Measurements from ENCODE around the gene GOLGA6A.
"Not testable (repeated sequence)": the region's sequence is repeated elsewhere in the genome, so short reads cannot be mapped to it uniquely, and the experiment has no call there.

Gene GOLGA6A

DNA sequence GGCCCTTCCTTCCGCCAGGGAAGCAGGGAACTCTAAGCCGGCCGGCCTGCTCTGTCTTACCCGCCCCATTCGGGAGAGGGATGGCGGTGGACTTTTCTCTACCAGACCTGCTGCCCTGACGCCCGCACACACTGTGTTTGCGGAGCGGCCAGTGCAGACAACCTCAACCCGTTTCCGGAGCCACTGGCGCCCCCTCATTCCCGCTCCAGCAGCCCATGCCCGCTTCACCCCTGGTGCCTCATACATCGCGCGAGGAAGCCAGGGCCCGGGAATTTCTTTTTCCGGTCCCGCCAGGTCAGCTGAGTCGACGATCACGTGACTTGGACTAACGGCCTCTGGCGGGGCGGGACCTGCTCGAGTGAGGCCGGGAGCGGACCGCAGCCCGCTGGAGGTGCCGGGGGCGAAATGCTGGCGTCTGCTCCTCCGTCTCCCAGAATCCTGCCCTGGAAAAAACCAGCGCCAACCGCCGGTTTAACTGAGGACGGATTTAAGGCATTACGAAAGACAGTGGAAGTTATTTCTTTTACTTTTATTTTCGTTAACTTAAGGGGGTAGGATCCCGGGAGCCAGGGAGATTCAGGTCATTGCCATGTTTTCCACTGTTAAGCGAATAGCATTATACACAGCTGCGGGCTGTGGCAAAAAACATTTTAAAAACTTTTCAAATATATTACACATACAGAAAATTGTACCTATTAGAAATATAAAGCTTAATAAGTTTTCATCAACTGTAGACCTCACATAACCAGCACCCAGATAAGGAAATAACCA, 17.8 kb upstream of the GOLGA6A start:
- not testable (repeated sequence) for DNase-seq

DNA sequence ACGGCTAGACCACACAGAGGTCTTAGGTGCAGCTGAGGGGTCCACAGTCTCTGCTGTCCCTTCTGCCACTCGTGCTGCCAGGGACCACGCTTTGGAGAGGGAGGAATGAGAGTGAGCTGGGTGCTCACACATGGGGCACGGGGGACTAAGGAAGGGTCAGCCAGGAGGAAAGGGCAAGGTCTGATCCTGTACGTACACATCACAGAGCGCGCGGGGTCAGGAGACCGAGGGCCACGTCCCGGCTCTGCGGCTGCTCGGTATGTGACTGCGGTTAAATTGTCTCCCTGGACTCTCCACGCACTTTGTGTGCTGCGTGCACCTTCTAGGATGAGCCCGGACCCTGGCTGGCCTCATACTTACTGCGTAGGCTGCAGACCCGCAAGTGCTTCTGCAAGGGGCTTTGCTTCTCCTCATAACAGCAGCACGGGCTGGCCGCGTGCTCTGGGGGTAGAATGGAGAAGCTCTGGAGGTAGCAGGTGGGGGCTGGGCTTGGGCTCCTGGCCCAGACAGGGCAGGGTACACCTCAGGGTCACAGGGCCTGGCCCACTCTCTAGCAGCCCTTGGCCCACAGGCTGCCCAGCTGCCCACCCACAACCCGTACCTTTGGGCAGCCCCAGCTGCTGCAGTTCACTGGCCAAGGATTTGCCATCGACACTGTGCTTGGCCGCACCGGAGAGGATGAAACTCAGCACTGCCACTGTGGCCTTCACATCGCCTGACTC, 14.6 kb upstream of the GOLGA6A start:
- DNase-seq: not testable (repeated sequence)

DNA sequence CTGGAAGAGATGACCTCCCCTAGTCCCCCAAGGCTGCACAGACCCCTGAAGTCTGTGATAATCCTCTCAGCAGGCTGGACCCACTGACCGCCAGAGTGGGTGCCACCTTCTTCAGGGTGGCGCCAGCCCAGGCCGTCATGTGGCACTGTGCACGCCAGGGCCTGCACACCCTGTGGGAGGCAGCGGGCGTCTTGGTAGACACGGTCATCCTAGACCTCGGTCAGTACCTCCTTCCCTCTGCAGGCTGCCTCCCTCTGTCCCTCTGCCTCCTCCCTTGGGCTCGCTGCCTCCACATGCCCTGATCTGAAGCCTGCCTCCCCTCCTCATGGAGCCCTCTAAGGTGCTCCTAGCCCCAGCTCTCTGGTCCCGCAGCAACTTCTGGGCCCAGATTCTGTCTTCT, 13.3 kb upstream of the GOLGA6A start:
- DNase-seq: not testable (repeated sequence)

DNA sequence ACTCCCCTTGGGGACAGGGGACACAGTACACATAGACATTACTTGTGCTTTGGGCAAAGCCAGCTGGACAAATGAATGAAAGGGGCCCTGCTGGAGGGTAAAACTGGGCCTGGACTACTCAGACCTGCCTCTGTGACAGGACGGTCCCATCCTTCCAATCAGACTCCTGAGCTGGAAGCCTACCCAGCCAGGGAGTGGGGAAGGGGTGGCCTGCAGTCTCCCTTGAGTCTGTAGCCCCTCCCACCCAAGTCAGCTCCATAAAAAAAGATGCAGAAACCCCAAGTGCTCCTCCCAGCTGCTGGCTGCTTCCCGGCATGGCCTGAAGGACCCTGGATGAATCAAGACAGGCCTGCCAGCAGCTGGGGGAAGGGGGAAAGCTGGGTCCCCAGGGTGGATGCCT, 12.2 kb upstream of the GOLGA6A start:
- not testable (repeated sequence) for DNase-seq

DNA sequence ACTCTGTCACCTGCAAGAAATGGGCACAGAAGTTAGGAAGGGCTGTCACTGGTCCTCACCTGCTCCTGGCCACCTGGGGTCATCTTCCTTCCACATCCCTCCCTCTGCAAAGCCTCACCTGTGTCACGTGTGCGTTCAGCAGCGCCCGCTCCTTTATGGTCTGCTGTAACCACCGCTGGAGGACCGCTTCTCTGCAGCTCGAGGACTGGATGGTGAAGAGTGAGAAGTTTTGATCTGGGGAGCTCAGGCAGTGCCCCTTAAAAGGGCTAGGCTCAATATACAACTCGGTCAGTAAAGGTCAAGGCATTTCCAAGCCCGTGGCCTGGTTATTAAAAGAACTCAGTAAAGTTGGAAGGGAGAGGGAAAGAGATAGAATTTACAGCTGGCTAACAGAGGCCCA, 6.6 kb downstream of the GOLGA6A start:
- DNase-seq: not testable (repeated sequence)

DNA sequence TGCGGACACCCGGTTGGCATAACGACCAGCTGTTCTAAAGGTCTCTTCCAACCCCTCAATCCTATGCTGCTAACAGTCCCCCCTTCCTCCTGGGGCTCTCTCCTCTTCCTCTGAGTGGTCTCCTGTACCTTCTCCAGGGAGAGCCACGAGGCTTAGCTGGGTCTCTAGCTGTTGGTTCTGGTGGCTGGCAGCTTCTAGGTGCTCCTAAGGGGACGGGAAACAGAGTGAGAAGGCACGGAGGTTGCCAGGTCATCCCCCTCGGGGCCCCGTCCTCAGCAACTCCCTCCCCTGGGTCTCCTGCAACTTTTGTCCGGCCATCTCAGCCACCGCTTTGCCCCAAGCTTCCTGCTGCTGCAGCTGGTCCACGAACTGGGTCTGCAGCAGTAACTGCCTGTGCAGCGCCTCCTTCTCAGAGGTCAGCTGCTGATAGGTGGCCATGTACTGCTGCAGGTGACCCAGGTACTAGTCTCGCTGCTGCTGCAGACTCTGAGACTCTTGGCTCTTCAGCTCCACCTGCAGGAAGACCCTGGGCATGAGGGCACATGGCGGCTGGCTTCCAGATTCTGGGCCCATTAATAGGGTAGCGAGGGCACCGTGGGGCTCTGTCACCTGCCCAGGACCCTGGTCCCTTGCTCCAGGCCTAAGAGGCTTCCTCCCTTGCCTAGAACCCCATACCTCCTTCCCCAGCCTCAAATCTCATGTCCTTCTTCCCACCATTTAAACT, 9.6 kb downstream of the GOLGA6A start:
- DNase-seq: not testable (repeated sequence)

DNA sequence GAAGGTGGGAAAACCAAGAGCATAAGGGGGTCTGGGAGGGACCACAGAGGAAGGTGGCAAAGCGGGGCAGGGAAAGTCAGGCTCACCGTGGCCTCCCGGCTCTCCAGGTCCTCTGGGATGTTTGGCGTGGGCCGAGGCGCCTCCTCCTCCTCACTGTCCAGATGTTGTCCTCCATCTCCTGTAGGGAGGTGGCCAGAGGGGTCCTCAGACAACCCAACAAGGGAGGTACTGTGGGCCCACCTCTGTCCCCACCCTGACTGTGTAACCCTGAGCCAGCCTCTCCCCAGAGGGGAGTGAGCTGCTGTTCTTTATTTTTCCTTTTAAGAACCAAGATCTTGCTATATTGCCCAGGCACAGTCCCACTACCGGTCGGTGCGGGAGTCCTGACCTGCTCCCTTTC, 10.2 kb downstream of the GOLGA6A start:
- not testable (repeated sequence) for DNase-seq

DNA sequence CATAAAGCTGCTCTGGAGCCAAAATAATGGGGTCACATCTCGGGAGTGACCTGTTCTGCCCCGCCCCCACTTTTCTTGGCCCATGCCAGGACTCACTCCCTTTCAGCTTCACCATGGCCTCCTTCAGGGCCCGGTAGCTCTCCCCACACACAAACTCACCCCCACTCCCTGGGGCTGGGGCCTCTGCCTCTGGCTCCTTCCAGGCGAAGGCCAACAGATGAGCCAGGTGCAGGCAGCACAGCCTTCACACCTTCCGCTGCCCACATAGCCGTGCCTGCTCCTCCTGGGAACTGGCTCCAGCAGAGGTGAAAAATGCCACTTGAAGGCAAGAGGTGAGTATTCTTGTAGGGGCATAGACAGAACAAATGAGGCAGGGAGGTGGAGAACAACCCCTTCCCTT, 10.7 kb downstream of the GOLGA6A start:
- not testable (repeated sequence) for DNase-seq

DNA sequence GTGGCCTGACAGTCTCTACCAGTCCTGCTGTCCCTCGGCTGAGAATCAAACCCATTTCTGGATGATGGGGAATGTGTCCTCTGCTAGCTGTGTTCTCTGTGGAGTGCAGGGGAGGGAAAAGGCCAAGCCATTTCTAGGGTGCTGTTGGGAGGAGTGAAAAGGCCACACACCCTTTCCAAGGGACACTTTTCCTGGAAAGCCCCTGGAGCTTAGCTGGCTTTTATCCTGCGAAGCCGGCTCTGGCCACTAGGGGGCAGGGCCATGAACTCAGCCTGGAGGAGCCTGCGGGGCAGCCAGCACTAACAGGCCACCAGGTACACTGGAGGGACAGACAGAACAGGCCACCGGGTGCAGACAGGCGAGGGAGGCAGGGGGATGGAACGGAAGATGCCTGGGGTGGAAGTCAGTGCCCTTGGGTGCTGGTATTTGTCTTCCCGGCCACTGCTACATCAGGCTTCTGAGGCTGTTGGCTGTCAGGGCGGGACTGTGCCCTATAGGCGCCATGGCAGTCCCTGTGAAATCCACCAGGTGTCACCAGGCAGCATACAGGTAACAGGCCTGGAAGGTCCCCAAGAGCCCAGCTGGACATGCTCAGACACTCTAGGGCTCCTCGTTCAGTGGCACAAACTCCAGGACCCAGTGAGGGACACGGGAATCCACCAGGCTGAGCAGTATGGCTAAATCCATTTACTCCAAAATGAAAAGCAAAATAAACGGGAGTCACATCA, 16.5 kb downstream of the GOLGA6A start:
- DNase-seq: not testable (repeated sequence)

DNA sequence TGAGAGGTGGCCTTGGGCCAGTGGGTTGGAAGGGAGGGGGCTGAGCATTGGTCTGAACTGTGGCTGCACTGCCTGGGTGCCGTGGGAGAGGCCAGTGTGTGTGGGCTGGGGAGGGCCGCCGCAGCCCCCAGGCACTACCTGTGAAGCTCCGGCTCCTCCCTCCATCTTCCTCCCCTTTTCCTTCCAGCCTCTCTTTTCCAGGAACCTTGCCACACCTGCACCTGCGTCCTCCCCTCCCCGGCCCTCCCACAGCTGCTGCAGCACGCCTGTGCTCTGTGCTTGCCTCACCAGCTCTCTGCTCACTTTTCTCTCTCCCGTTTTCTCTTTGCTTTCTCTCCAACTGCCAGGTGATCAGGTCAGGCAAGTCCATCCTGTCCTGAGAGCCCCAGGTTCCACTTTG, 17.5 kb downstream of the GOLGA6A start:
- DNase-seq: not testable (repeated sequence)

DNA sequence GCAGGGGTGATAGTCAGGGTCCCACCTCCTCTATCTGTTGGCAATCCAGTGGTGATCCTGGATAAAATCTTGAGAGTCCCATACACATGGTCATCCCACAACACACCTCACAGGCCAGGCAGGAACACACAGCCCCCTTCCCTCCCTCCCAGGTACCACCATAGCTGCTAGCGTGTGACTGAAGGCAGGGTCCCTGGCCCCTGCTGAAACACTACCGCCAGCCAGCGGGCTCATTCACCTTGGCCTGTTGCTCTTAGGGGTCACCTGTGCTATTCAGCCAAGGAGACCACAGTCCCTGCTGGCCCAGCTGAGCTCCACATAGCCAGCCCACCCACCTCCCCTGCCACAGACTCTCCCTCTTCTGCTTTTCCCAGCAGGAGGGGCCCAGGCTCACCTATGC, 18.2 kb downstream of the GOLGA6A start:
- not testable (repeated sequence) for DNase-seq

DNA sequence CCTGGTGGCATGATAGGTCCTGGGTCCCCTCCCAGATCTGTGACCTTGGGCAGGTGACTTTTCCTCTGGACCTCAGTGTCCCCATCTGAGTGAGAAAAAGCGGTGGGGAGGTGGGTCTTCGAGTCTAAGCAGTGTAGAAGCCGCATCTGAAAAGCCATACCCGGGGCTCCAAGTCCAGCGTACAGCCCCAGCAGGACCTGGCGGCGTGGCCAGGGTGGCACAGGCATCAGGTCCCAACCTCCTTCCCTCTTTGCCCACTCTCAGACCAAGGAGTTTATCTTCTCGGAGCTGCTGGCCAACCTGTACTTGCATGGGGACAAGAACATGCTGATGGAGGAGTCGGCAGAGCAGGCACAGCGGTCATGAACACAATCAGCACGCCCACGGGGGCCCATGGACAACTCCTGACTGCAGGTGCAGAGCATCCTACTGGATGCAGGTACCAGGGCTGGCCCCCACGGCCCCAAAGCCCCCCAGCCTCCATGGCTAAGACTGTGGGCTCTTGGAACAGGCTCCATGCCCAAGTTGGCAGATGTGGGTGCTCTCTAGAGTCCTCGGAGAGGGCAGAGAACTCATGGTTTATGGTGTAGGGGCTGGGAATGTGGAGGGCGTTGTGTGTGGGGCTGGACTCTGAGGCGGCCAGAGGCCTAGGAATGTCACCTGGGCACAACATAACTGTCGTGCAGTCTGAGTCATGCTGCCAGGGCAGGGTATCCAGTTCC, 18.8 kb downstream of the GOLGA6A start:
- not testable (repeated sequence) for DNase-seq

DNA sequence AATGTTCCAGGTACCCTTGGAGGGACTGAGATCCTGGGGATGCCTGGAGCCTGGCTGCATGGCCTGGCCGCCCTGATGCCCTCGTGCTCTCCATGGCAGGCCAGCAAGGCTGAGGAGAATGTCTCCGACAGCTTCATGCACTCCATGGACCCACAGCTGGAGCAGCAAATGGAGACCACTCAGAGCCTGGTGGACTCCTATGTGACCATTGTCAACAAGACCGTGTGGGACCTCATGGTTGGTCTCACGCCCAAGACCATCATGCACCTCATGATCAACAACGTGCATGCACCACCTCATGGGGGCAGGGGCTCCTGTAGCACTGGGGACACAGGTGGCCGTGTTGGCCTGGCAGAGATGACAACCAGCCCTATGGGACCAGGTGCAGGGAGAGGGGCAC, 19.7 kb downstream of the GOLGA6A start:
- no peak for DNase-seq

DNA sequence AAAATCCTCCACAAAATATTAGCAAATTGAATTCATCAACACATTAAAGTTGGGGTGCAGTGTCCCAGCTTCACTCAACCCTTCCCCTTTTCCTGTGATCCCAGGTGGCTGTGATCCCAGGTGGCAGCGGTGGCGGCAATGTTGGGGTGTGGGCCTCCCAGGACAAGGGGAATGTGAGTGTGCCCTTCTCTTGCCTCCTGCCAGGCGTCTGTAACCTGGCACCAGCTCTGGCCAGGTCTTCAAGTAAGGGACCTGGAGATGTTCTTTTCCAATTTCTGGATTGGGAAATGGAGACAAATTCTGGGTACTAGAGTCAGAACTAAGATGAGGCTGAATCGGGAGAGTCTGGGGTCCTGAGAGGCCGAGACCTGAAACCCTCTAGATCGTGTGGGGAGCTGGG, 20.1 kb downstream of the GOLGA6A start:
- no peak for DNase-seq

DNA sequence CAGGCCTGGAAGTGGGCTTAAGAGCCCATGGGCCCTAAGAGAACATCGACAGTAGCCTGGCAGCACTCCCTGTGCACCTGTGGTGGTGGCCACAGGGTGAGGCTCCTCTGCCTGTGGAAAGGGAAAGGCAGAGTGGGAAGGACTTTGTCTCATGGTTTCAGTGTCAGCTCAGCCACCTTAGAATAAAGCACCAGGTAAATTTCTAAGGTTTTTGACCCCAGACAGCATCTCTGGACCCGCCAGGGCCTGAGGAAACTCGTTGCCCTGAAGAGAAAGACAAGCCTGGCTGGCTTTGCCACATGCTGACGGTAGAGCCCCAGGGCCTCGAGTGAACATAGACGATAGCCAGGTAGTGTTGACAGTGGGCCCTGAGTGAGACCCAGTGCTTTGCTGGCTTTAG, 22.1 kb downstream of the GOLGA6A start:
- no peak for DNase-seq

DNA sequence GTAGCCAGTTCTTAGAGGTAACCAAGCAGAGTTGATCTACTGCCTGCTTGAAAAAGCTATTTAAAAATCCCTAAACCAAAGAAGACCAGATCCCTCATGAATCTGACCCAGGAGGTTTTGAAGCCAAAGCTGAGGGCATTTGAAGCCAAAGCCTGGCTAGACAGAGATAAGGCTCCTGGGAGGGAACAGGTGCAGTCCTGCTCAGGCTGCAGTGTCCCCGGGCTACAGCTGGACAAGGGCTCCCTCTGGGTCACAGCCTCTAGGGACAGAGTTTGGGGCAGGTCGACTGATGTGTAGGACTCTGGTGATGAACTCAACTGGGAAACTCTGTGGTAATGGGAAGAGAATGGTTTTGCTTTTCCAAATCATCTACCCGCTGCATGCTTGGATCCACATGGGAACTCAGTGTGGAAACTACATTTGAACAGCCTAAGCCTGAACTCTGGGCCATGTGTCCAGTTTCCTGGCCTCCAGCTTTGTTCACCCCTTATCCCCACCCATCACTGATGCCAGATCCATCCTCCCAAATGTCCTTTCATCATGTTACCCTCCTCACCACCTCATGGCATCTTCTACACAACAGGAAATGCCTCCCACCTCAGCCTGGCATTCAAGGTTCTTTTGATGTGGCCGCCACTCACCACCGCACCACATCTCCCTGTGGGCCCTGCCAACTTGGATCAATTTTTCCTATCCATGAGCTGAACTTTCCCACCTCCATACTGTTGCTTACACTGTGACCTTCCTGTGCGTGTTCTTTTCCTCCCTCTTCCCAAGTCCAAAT, 23.1 kb downstream of the GOLGA6A start:
- DNase-seq: not testable (repeated sequence)

DNA sequence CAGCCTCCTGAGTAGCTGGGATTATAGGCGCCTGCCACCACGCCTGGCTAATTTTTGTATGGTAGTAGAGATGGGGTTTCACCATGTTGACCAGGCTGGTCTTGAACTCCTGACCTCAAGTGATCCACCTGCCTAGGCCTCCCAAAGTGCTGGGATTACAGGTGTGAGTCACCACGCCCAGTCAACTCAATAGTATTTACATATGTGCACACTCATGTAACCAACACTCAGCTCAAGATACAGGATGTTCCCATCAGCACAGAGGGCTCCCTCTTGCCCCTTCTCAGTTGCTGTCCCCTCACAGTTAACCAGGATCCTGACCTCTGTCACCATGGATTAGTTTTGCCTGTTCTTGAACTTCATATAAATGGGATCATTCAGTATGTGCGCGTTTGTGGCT, 26.0 kb downstream of the GOLGA6A start:
- not testable (repeated sequence) for DNase-seq

DNA sequence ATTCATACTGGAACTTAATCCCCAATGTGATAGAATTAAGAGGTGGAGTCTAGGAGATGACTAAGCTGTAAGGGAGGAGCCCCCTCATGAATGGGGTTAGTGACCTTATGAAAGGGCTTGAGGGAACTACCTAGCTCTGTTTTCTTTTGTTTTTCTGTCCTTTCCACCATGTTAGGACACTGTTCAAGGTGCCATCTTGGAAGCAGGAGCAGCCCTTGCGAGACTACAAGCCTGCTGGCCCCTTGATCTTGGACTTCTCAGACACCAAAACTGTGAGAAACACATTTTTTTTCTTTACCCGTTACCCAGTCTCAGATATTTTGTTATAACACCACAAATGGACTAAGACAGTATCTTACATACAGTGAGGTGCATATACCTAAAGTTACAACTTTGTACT, 26.5 kb downstream of the GOLGA6A start:
- DNase-seq: no peak

DNA sequence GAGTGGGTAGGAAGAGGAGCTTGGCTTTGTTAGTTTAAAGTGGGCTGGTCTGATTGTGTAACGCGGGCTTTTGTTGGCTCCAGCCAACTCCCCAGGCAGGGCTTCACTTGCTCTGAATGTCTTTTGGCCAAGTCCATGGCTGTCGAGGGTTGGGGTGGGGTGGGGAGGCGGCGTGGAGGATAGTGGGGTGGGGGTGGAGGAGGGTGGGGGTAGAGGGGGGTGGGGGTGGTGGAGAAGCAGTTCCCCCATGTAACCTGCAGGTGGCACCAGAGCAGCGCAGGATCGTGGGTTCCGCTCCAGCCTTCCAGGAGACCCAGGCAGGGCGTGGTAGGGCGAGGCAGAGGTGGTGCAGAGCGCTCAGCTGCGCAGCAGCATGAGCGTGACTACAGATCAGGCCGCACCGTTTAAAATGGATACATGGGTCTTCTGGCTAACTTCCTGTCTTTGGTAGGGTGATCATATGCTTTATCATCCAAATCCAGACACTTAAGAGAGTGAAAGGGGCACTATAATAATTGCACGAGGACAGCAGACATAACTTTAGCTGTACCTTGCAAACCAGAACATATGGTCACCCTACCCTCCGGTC, 28.3 kb downstream of the GOLGA6A start:
- peak; percentile 32 for DNase-seq

DNA sequence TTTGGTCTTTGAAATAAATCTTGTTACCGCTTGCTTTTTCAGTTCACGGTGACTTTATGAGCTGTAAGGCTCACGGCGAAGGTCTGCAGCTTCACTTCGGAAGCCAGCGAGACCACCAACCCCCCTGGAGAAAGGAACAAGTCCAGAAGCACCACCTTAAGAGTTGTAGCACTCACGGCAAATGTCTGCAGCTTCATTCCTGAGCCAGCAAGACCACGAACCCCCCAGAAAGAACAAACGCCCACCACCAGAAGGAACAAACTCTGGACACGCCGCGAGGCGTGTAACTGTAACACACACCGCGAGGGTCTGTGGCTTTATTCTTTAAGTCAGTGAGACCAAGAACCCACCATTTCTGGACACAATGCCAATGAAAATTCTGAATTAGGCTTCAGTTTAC, 28.8 kb downstream of the GOLGA6A start:
- DNase-seq: no peak

Measured in MV-4-11 (cell line).